Fibroblast of lung (primary cell): ENCODE measurements around the gene KCNH1. TPM values are rescaled to one million over a fixed set of nuclear protein-coding genes. Genes with fewer than 3 reads are reported as not detected.

Source experiments
- DNase-seq, 2 donors: peaks; one replicate each; pipeline versions ENCODE4 v3.0.0 to v3.0.0-alpha.2; 2010; ENCODE audit warnings: low read depth in 2 of 2
- H2AFZ ChIP-seq: 2 replicates; pipeline ENCODE4 v1.5.1; 2012; ENCODE audit warnings: low read length, control low read depth, inconsistent platforms
- H3K27ac ChIP-seq: 2 replicates; pipeline ENCODE4 v1.5.1; 2011; ENCODE audit warnings: low read length, control low read depth; ENCODE audit not compliant: insufficient read depth
- H3K27me3 ChIP-seq: 2 replicates; pipeline ENCODE4 v1.5.1; 2011; ENCODE audit warnings: mild to moderate bottlenecking, low read length; ENCODE audit not compliant: control insufficient read depth, insufficient read depth
- H3K36me3 ChIP-seq: 2 replicates; pipeline ENCODE4 v1.5.1; 2011; ENCODE audit warnings: low read length; ENCODE audit not compliant: control insufficient read depth, insufficient read depth
- H3K4me1 ChIP-seq: 2 replicates; pipeline ENCODE4 v1.5.1; 2011; ENCODE audit warnings: low read length; ENCODE audit not compliant: control insufficient read depth, insufficient read depth; ENCODE audit errors: extremely low read depth
- H3K4me2 ChIP-seq: 2 replicates; pipeline ENCODE4 v1.5.1; 2011; ENCODE audit warnings: low read length, control low read depth; ENCODE audit not compliant: insufficient read depth; ENCODE audit errors: extremely low read depth
- H3K4me3 ChIP-seq, 4 experiments: fragments of 200-600 bp in 1 of 4; sonication (generic) in 1 of 4; replicated peaks in 1 of 4; 2 replicates each; pipeline ENCODE4 v1.5.1; 2011 to 2016; ENCODE audit warnings: low read length in 4 of 4, low read depth in 3 of 4, mild to moderate bottlenecking in 3 of 4, control low read depth in 2 of 4, inconsistent platforms in 1 of 4, mixed read lengths in 1 of 4; ENCODE audit not compliant: insufficient read depth in 1 of 4; ENCODE audit errors: control extremely low read depth in 1 of 4
- H3K79me2 ChIP-seq: 2 replicates; pipeline ENCODE4 v1.5.1; 2012; ENCODE audit warnings: mild to moderate bottlenecking, low read length, inconsistent platforms; ENCODE audit not compliant: control insufficient read depth, insufficient read depth
- H3K9ac ChIP-seq: 2 replicates; pipeline ENCODE4 v1.5.1; 2011; ENCODE audit warnings: mild to moderate bottlenecking, low read length, control low read depth; ENCODE audit not compliant: insufficient read depth
- H3K9me3 ChIP-seq: 2 replicates; pipeline ENCODE4 v1.5.1; 2012; ENCODE audit warnings: low read depth, low read length; ENCODE audit not compliant: control insufficient read depth, insufficient read depth
- H4K20me1 ChIP-seq: 2 replicates; pipeline ENCODE4 v1.5.1; 2011; ENCODE audit warnings: low read length; ENCODE audit not compliant: control insufficient read depth, insufficient read depth; ENCODE audit errors: extremely low read depth
- EZH2 ChIP-seq: IDR thresholded peaks from 2 replicates; pipeline ENCODE4 v1.5.1; 2012; ENCODE audit warnings: low read length, control low read depth, mild to moderate bottlenecking; ENCODE audit errors: missing control alignments
- polyA plus RNA-seq, 2 donors: library from polyadenylated mRNA; depleted of rRNA in 1 of 2; stranded (reverse) in 1 of 2; unstranded in 1 of 2; fragments of >200 nt; gene quantifications; 2 replicates each; pipeline ENCODE4 v1.2.1, GENCODE V29; 2011 to 2012; ENCODE audit warnings: missing spikeins in 1 of 2
- total RNA-seq: library from RNA; depleted of rRNA; stranded (reverse); fragments of >200 nt; gene quantifications from 2 replicates; pipeline ENCODE4 v1.2.1, GENCODE V29; 2014
- TF ChIP-seq, protein P1 (sequence below), 2 donors: IDR thresholded peaks in 1 of 2; conservative IDR thresholded peaks in 1 of 2; 1 replicate in 1 of 2; 2 replicates in 1 of 2; pipeline ENCODE4 v1.5.1; 2011 to 2012; ENCODE audit warnings: low read length in 2 of 2, control low read depth in 1 of 2, inconsistent platforms in 1 of 2, low read depth in 1 of 2, mild to moderate bottlenecking in 1 of 2

KCNH1 gene
- total and polyA plus RNA-seq, 2 donors (not counting 1 experiment from before 2014, with no cell fraction given) = 0.17 to 1.5 TPM

DNA sequence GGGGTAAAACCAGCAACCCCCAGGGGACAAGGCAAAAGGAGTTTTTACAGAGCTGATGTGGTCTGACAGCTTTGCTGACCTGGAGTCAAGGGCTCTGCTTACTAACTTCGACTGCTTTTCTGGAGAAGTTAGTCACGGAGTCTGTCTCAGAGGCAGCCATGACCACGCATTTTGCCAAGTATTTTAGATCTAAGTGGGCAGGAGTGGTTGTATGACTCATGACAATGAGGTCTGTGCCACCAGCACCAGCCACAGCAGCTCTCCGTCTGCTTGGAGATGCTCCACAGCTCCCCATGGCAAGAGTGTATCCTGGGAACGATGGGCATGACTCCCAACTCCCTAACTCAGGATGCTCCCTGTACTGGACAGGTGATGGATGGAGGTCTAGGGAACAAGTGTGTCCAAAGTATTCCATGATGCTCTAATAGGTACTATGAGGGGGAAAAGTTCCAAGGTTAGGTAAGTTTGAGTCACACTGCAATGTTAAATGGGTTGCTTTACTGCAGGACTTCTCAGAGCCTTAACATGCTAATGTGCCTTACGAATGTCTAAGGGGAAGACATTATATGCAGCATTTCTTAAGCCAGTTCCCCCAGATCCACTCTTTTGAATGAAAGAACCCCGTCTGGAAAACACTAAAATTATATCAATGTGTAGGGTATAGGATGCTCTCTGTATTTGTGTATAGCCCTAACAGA lies 446.2 kb downstream of the KCNH1 start:
- no peak for TF ChIP-seq EZH2
- TF ChIP-seq, protein P1, sequence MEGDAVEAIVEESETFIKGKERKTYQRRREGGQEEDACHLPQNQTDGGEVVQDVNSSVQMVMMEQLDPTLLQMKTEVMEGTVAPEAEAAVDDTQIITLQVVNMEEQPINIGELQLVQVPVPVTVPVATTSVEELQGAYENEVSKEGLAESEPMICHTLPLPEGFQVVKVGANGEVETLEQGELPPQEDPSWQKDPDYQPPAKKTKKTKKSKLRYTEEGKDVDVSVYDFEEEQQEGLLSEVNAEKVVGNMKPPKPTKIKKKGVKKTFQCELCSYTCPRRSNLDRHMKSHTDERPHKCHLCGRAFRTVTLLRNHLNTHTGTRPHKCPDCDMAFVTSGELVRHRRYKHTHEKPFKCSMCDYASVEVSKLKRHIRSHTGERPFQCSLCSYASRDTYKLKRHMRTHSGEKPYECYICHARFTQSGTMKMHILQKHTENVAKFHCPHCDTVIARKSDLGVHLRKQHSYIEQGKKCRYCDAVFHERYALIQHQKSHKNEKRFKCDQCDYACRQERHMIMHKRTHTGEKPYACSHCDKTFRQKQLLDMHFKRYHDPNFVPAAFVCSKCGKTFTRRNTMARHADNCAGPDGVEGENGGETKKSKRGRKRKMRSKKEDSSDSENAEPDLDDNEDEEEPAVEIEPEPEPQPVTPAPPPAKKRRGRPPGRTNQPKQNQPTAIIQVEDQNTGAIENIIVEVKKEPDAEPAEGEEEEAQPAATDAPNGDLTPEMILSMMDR (conservative IDR thresholded peaks at IDR 0.05 in 1 of 2, IDR thresholded peaks at IDR 0.05 in 1 of 2; ENCODE audit: low read depth in 1 of 2, low read length in 2 of 2) = no peak
- no peak overlapping the region for H3K27ac ChIP-seq
- no peak overlapping the region for H3K9ac ChIP-seq
- no peaks in the 10 kb centered on the region for H4K20me1 ChIP-seq
- DNase-seq = peak in 1 of 2 donors; percentile 79
- H3K79me2 ChIP-seq = no peaks in the 10 kb centered on the region
- H3K27me3 ChIP-seq = no peaks in the 10 kb centered on the region
- no peak overlapping the region for H3K4me3 ChIP-seq
- H3K4me1 ChIP-seq = peaks cover 3% of the 10 kb centered on the region
- no peak overlapping the region for H2AFZ ChIP-seq
- H3K36me3 ChIP-seq = no peaks in the 10 kb centered on the region
- no peaks in the 10 kb centered on the region for H3K9me3 ChIP-seq
- no peak overlapping the region for H3K4me2 ChIP-seq

DNA sequence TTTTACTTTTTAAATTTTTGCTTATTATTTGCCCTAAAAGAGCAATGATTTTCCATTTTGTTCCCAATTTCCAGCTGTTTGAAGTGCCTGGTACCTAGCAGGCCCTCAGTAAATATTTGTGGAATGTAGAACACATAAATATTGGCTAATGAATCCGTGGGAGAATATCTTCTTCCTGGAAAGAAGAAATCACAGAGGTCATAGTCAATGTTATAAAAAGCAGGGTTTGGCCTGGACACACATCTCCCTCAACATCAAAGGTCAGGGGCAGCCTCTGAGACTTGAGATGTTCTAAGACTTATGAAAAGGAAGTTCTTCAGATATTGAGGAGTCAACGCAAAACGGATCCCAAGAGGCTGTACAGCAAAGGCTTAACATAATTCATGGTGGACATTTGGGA lies 447.1 kb downstream of the KCNH1 start:
- H3K79me2 ChIP-seq = no peaks in the 10 kb centered on the region
- peaks cover 3% of the 10 kb centered on the region for H3K4me1 ChIP-seq
- H3K4me2 ChIP-seq = no peak overlapping the region
- H3K36me3 ChIP-seq = no peaks in the 10 kb centered on the region
- DNase-seq = no peak
- H2AFZ ChIP-seq = no peak overlapping the region
- no peak overlapping the region for H3K27ac ChIP-seq
- no peaks in the 10 kb centered on the region for H3K9me3 ChIP-seq
- no peaks in the 10 kb centered on the region for H4K20me1 ChIP-seq
- no peaks in the 10 kb centered on the region for H3K27me3 ChIP-seq
- H3K9ac ChIP-seq = no peak overlapping the region
- TF ChIP-seq EZH2 = no peak
- TF ChIP-seq, protein P1 (conservative IDR thresholded peaks at IDR 0.05 in 1 of 2, IDR thresholded peaks at IDR 0.05 in 1 of 2; ENCODE audit: low read depth in 1 of 2, low read length in 2 of 2) = no peak
- no peak overlapping the region for H3K4me3 ChIP-seq

DNA sequence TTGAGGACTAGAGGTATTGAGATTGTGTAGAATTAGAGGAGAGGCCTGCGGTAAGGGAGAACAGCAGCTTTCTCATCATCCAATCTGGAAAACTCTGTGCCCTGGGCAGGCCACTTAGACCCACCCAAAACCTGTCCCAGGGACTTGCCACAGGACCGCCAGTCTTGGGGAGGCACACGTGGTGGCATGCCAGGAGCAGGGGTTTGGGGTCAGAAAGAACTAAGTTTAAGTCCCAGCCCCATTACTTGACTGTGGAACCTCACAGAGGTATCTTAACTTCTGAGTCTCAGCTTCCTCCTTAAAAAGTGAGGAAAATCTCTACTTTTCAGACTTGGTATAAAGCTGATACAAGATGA lies 448.7 kb downstream of the KCNH1 start:
- H3K27ac ChIP-seq = no peak overlapping the region
- no peaks in the 10 kb centered on the region for H4K20me1 ChIP-seq

More for the DNA sequence above, 448.7 kb downstream of the KCNH1 start:
- Histone ChIP-seq H3K4me1 (peaks cover 3% of the 10 kb centered on the region), H3K9ac (no peak overlapping the region), H3K9me3 (no peaks in the 10 kb centered on the region), H3K4me2 (no peak overlapping the region), H3K79me2 (no peaks in the 10 kb centered on the region), H2AFZ (no peak overlapping the region), H3K4me3 (no peak overlapping the region), H3K36me3 (no peaks in the 10 kb centered on the region), H3K27me3 (no peaks in the 10 kb centered on the region)
- DNase-seq = no peak
- TF ChIP-seq, protein P1 (conservative IDR thresholded peaks at IDR 0.05 in 1 of 2, IDR thresholded peaks at IDR 0.05 in 1 of 2; ENCODE audit: low read depth in 1 of 2, low read length in 2 of 2) = no peak
- no peak for TF ChIP-seq EZH2
